ENCODE results near the gene RMDN3.

Gene RMDN3

DNA sequence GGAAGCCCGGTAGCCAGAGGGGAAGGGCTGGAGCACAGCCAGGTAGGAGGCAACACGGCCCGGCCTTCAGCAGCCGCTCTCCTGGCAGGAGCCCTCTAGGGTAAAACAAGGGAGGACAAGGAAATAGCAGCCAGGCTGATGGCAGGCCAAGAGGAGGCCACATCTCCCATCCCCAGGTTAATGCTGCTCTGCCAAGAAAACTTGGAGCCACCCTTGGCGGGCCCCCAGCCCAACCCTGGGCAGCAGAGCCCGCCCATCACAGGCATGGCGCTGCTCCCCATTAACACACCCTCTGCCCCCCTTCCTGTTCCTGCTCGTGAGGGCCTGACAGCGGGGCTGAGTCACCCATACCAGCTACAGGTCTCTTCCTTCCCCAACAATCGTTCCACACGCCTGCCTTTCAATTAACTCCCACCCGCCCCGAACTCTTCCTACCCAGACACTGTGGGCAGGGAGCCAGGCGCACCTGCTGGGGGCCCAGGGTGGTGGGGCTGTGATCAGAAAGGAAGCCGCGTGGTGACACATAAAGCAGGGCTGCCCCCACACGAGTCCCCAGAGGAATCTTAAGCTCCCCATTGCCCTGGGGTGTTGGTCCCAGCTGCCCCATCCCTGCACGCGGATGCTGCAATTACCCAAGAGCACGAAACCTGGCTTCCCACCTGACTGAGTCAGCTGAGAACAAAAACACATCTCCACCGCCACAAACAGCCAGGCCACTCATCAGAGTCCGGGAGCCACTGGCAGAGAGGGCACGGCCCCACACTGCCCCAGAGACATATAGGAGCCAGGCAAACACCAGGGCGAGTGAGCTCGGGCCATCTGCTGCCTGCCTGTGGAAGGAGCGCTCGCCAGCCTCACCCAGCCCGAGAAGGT lies 14.5 kb upstream of the RMDN3 start, which contains the start of gene C15orf62:
C15orf62 (plus strand) TSS at position 707 of the 873 bp plus-strand sequence. CDS start 516 bp downstream, outside the sequence.
- no peak for TF ChIP-seq CTCF (conservative IDR thresholded peaks at IDR 0.05; ENCODE audit: low read depth, low read length)
- H3K27ac ChIP-seq = no peak within 1 kb of the TSS
- H3K4me3 ChIP-seq (IDR thresholded peaks at IDR 0.05; ENCODE audit: insufficient read depth, low read depth, low read length) = no peak within 1 kb of the TSS
- peaks cover 22% of the 10 kb centered on the region for H3K4me1 ChIP-seq (ENCODE audit: low read depth, poor library complexity, severe bottlenecking)
- no peak within 1 kb of the TSS for H2AFZ ChIP-seq (ENCODE audit: low read depth)
- H3K9ac ChIP-seq = no peak within 1 kb of the TSS
- no peaks in the 10 kb centered on the region for H3K27me3 ChIP-seq (ENCODE audit: insufficient read depth, low read depth)
- no peaks in the 10 kb centered on the region for H3K36me3 ChIP-seq (ENCODE audit: insufficient read depth)
- H3K79me2 ChIP-seq (ENCODE audit: insufficient read depth, low read depth) = no peaks in the 10 kb centered on the region
- H3K4me2 ChIP-seq = no peak within 1 kb of the TSS
- no peaks in the 10 kb centered on the region for H4K20me1 ChIP-seq (ENCODE audit: insufficient read depth)

DNA sequence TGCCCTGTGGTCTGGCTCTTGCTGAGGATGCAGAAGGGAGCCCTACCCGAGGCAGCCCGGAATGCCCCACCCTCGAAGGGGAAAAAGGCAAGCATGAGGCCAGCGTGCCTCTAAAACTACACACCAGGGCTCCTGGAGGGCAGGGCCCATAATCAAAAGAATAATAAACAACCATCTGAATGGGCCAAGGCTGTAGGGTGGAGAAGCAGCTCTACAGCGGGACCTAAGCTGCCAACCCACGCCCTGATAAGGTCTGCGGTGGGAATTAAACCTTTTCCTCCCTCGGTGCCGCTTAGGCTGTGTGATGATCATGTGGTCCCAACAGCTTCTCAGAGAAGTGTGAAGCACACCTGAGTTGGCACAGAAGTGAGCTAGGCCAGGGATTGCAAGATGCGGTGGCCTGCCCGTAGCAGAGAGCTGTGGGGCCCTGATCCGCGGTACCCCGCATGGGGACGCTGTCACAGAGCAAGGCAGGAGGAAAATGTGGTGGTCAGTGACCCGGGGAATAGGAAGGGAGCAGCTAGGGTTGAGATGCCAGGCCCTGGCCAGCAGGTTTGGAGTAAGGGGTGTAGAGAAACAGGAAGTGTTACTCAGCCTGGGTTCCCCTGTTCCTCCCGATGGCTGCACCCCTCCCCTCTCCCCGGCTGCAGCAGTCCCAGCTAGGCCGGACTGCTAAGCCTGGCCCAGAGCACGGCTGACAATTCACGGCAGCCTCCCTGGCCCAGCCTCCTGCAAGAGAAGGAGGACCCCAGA lies 13.6 kb upstream of the RMDN3 start:
- TF ChIP-seq CTCF (conservative IDR thresholded peaks at IDR 0.05; ENCODE audit: low read depth, low read length) = no peak
- no peak overlapping the region for H2AFZ ChIP-seq (ENCODE audit: low read depth)

GRCh38 chr15:40767838-40768500 lies 12.9 kb upstream of the RMDN3 start:
- peaks cover 32% of the 10 kb centered on the region for H3K4me1 ChIP-seq (ENCODE audit: low read depth, poor library complexity, severe bottlenecking)
- no peak overlapping the region for H3K4me2 ChIP-seq
- H3K27ac ChIP-seq = no peak overlapping the region

More for the DNA sequence above, 13.6 kb upstream of the RMDN3 start:
- no peaks in the 10 kb centered on the region for H3K36me3 ChIP-seq (ENCODE audit: insufficient read depth)
- no peak overlapping the region for H3K4me2 ChIP-seq
- 0 out of 2 replicates have a peak, but pooled peaks cover 4% of the 10 kb centered on the region for H3K27me3 ChIP-seq (ENCODE audit: insufficient read depth, low read depth)
- no peaks in the 10 kb centered on the region for H4K20me1 ChIP-seq (ENCODE audit: insufficient read depth)
- no peak overlapping the region for H3K27ac ChIP-seq
- H3K4me1 ChIP-seq (ENCODE audit: low read depth, poor library complexity, severe bottlenecking) = peaks cover 28% of the 10 kb centered on the region
- H3K4me3 ChIP-seq (IDR thresholded peaks at IDR 0.05; ENCODE audit: insufficient read depth, low read depth, low read length) = no peak overlapping the region
- H3K79me2 ChIP-seq (ENCODE audit: insufficient read depth, low read depth) = no peaks in the 10 kb centered on the region
- H3K9ac ChIP-seq = no peak overlapping the region

More at GRCh38 chr15:40767838-40768500, 12.9 kb upstream of the RMDN3 start:
- peaks cover 11% of the 10 kb centered on the region for H3K27me3 ChIP-seq (ENCODE audit: insufficient read depth, low read depth)
- no peak overlapping the region for H3K4me3 ChIP-seq (IDR thresholded peaks at IDR 0.05; ENCODE audit: insufficient read depth, low read depth, low read length)
- no peaks in the 10 kb centered on the region for H4K20me1 ChIP-seq (ENCODE audit: insufficient read depth)
- H3K9ac ChIP-seq = no peak overlapping the region
- H2AFZ ChIP-seq (ENCODE audit: low read depth) = no peak overlapping the region
- no peaks in the 10 kb centered on the region for H3K36me3 ChIP-seq (ENCODE audit: insufficient read depth)
- H3K79me2 ChIP-seq (ENCODE audit: insufficient read depth, low read depth) = no peaks in the 10 kb centered on the region
- no peak for TF ChIP-seq CTCF (conservative IDR thresholded peaks at IDR 0.05; ENCODE audit: low read depth, low read length)
